ENCODE data around the gene MUCL3. TPM values are rescaled to one million over a fixed set of nuclear protein-coding genes. Genes with fewer than 3 reads are reported as not detected.

Gene MUCL3
- polyA plus RNA-seq, 1 donor (not counting 4 experiments of a cell fraction or from before 2014, with no cell fraction given): not detected

- no peak for DNase-seq (ENCODE audit: low read depth, low spot score)
- Histone ChIP-seq H3K4me1 (ENCODE audit: control insufficient read depth, extremely low read depth, insufficient read depth, low read length) (peaks cover 4% of the 10 kb centered on the region), H3K9me3 (ENCODE audit: control insufficient read depth, low read depth, low read length) (no peaks in the 10 kb centered on the region), H3K36me3 (ENCODE audit: control insufficient read depth in 2 of 2, extremely low read depth in 1 of 2, insufficient read depth in 2 of 2, low read length in 2 of 2) (no peaks in the 10 kb centered on the region), H3K4me2 (ENCODE audit: control insufficient read depth, extremely low read depth, insufficient read depth, low read depth, low read length) (no peak overlapping the region), H3K27me3 (ENCODE audit: control insufficient read depth, extremely low read depth, insufficient read depth, low read length) (peaks cover 5% of the 10 kb centered on the region), H3K9me1 (ENCODE audit: control insufficient read depth, extremely low read depth, insufficient read depth, low read length) (no peaks in the 10 kb centered on the region), H3K9ac (ENCODE audit: control insufficient read depth, extremely low read depth, insufficient read depth, low read length) (no peak overlapping the region), H3K4me3 (ENCODE audit: control insufficient read depth in 2 of 3, extremely low read depth in 1 of 3, insufficient read depth in 2 of 3, low read depth in 1 of 3, low read length in 3 of 3) (no peak overlapping the region), H2AFZ (ENCODE audit: control insufficient read depth, low read length) (no peak overlapping the region), H3K27ac (ENCODE audit: control insufficient read depth, insufficient read depth, low read length) (no peak overlapping the region), H3K79me2 (ENCODE audit: control insufficient read depth, insufficient read depth, low read length) (no peaks in the 10 kb centered on the region), H4K20me1 (ENCODE audit: control insufficient read depth, extremely low read depth, insufficient read depth, low read length) (no peaks in the 10 kb centered on the region)
- FAIRE-seq: no peak
- TF ChIP-seq CTCF (optimal IDR thresholded peaks at IDR 0.05 in 1 of 3, IDR thresholded peaks at IDR 0.05 in 1 of 3, conservative IDR thresholded peaks at IDR 0.05 in 1 of 3; ENCODE audit: extremely low read depth in 1 of 3, insufficient read depth in 2 of 3, low read length in 3 of 3): no peak
- no peak for TF ChIP-seq EZH2 (IDR thresholded peaks at IDR 0.05; ENCODE audit: low read length)
- dilution Hi-C loops (cut with MboI; ENCODE audit: extremely low pct_ligation_motif_present, low sequenced_read_pairs): no loop called here
These were observed 46.5 kb downstream of the MUCL3 start for GRCh38 chr6:30987304-30987703.

- no peaks in the 10 kb centered on the region for H3K4me1 ChIP-seq (ENCODE audit: control insufficient read depth, extremely low read depth, insufficient read depth, low read length)
- no peak overlapping the region for H3K9ac ChIP-seq (ENCODE audit: control insufficient read depth, extremely low read depth, insufficient read depth, low read length)
- H2AFZ ChIP-seq (ENCODE audit: control insufficient read depth, low read length): no peak overlapping the region
- no peaks in the 10 kb centered on the region for H3K79me2 ChIP-seq (ENCODE audit: control insufficient read depth, insufficient read depth, low read length)
- no peak overlapping the region for H3K4me3 ChIP-seq (ENCODE audit: control insufficient read depth in 2 of 3, extremely low read depth in 1 of 3, insufficient read depth in 2 of 3, low read depth in 1 of 3, low read length in 3 of 3)
- DNase-seq (ENCODE audit: low read depth, low spot score) (no peak), FAIRE-seq (no peak)
- H3K4me2 ChIP-seq (ENCODE audit: control insufficient read depth, extremely low read depth, insufficient read depth, low read depth, low read length): no peak overlapping the region
- peaks cover 5% of the 10 kb centered on the region for H3K27me3 ChIP-seq (ENCODE audit: control insufficient read depth, extremely low read depth, insufficient read depth, low read length)
- H3K9me3 ChIP-seq (ENCODE audit: control insufficient read depth, low read depth, low read length): no peaks in the 10 kb centered on the region
- H4K20me1 ChIP-seq (ENCODE audit: control insufficient read depth, extremely low read depth, insufficient read depth, low read length): no peaks in the 10 kb centered on the region
- no peaks in the 10 kb centered on the region for H3K9me1 ChIP-seq (ENCODE audit: control insufficient read depth, extremely low read depth, insufficient read depth, low read length)
- TF ChIP-seq EZH2 (IDR thresholded peaks at IDR 0.05; ENCODE audit: low read length) (no peak), CTCF (optimal IDR thresholded peaks at IDR 0.05 in 1 of 3, IDR thresholded peaks at IDR 0.05 in 1 of 3, conservative IDR thresholded peaks at IDR 0.05 in 1 of 3; ENCODE audit: extremely low read depth in 1 of 3, insufficient read depth in 2 of 3, low read length in 3 of 3) (no peak)
- H3K27ac ChIP-seq (ENCODE audit: control insufficient read depth, insufficient read depth, low read length): no peak overlapping the region
- H3K36me3 ChIP-seq (ENCODE audit: control insufficient read depth in 2 of 2, extremely low read depth in 1 of 2, insufficient read depth in 2 of 2, low read length in 2 of 2): no peaks in the 10 kb centered on the region
- dilution Hi-C loops (cut with MboI; ENCODE audit: extremely low pct_ligation_motif_present, low sequenced_read_pairs): no loop called here
These were observed 47.5 kb downstream of the MUCL3 start for GRCh38 chr6:30988209-30988825.

Measured in keratinocyte (primary cell).